ENCODE measurements around the gene ITIH5. TPM values are rescaled to one million over a fixed set of nuclear protein-coding genes. Genes with fewer than 3 reads are reported as not detected.

ITIH5 gene
- total and polyA plus RNA-seq, 10 donors, result 0.59 to 5.2 (median 1.7) TPM

GRCh38 chr10:7679256-7679655, 12.5 kb upstream of the ITIH5 start:
- 68 to 94% (median 81%) methylated on average over 1 of the region's 1 CpG for WGBS, 5 donors
- Histone ChIP-seq H3K27me3 (replicated peaks in 1 of 7) (peaks cover 0 to 54% (median 0%) of the 10 kb centered on the region in 7 donors), H3K4me1 (no peaks in the 10 kb centered on the region), H3K4me3 (no peak overlapping the region), H3K9me3 (peaks cover 0 to 9% (median 0%) of the 10 kb centered on the region in 8 donors), H3K36me3 (no peaks in the 10 kb centered on the region), H3K27ac (no peak overlapping the region)
- DNase-seq, result no peak
- intact Hi-C loops (cut with DNase I; ENCODE audit: low total_unique reads), result no loop called here
- TF ChIP-seq POLR2A (IDR thresholded peaks at IDR 0.05) (no peak), CTCF (IDR thresholded peaks at IDR 0.05 in 8 of 11, conservative IDR thresholded peaks at IDR 0.05 in 3 of 11) (no peak), POLR2AphosphoS5 (IDR thresholded peaks at IDR 0.05) (no peak)

- peaks cover 0 to 62% (median 9%) of the 10 kb centered on the region in 7 donors for H3K27me3 ChIP-seq (replicated peaks in 1 of 7)
- no peak overlapping the region for H3K27ac ChIP-seq
- H3K4me3 ChIP-seq, result no peak overlapping the region
- no peak for TF ChIP-seq POLR2AphosphoS5 (IDR thresholded peaks at IDR 0.05)
- no peak for TF ChIP-seq CTCF (IDR thresholded peaks at IDR 0.05 in 8 of 11, conservative IDR thresholded peaks at IDR 0.05 in 3 of 11)
- TF ChIP-seq POLR2A (IDR thresholded peaks at IDR 0.05), result no peak
- WGBS, 5 donors, result 87 to 96% (median 91%) methylated on average over 23 of the region's 23 CpGs
- H3K4me1 ChIP-seq, result peaks cover 0 to 6% (median 1%) of the 10 kb centered on the region in 6 donors
- no peaks in the 10 kb centered on the region for H3K36me3 ChIP-seq
- H3K9me3 ChIP-seq, result no peaks in the 10 kb centered on the region
- DNase-seq, result no peak
- intact Hi-C loops (cut with DNase I; ENCODE audit: low total_unique reads), result no loop called here
Observed at GRCh38 chr10:7672341-7673134, 5.8 kb upstream of the ITIH5 start.

- intact Hi-C loops (cut with DNase I; ENCODE audit: low total_unique reads), result no loop called here
- no peak for DNase-seq
- TF ChIP-seq POLR2A (IDR thresholded peaks at IDR 0.05) (no peak), CTCF (IDR thresholded peaks at IDR 0.05 in 8 of 11, conservative IDR thresholded peaks at IDR 0.05 in 3 of 11) (no peak), POLR2AphosphoS5 (IDR thresholded peaks at IDR 0.05) (no peak)
- H3K4me1 ChIP-seq, result peaks cover 10 to 21% (median 15%) of the 10 kb centered on the region in 6 donors
- no peaks in the 10 kb centered on the region for H3K36me3 ChIP-seq
- H3K9me3 ChIP-seq, result no peaks in the 10 kb centered on the region
- H3K4me3 ChIP-seq, result no peak overlapping the region
- no peak overlapping the region for H3K27ac ChIP-seq
- WGBS, 5 donors, result 79 to 90% (median 84%) methylated on average over 3 of the region's 3 CpGs
- H3K27me3 ChIP-seq (replicated peaks in 1 of 7), result peaks cover 0 to 66% (median 26%) of the 10 kb centered on the region in 7 donors
Observed at GRCh38 chr10:7670157-7670556, 3.4 kb upstream of the ITIH5 start.

Measured in spleen (tissue), 11 donors.